BLaER1 treated with 17β-estradiol and CSF1 and Interleukin-3, amounts not matched to agents 10 nM and 100 nM (cell line): ENCODE data around the gene NSUN2.
"Not testable (repeated sequence)": the region's sequence is repeated elsewhere in the genome, so short reads cannot be mapped to it uniquely, and the experiment has no call there.

Experiments
- H3K27ac ChIP-seq, 11 experiments: shearing (Covaris generic); formaldehyde crosslinking; 2 replicates each; pipeline ENCODE4 v1.8.1; 2022
- H3K27me3 ChIP-seq, 11 experiments: shearing (Covaris generic); formaldehyde crosslinking; 2 replicates each; pipeline ENCODE4 v1.8.1; 2022
- H3K36me3 ChIP-seq, 11 experiments: shearing (Covaris generic); formaldehyde crosslinking; 2 replicates each; pipeline ENCODE4 v1.8.1; 2022
- H3K4me1 ChIP-seq, 10 experiments: shearing (Covaris generic); formaldehyde crosslinking; 2 replicates each; pipeline ENCODE4 v1.8.1; 2022
- H3K4me2 ChIP-seq, 11 experiments: shearing (Covaris generic); formaldehyde crosslinking; 2 replicates each; pipeline ENCODE4 v1.8.1; 2022
- H3K4me3 ChIP-seq, 10 experiments: shearing (Covaris generic); formaldehyde crosslinking; 2 replicates each; pipeline ENCODE4 v1.8.1; 2022
- H3K9ac ChIP-seq, 11 experiments: shearing (Covaris generic); formaldehyde crosslinking; 2 replicates each; pipeline ENCODE4 v1.8.1; 2022
- H3K9me3 ChIP-seq, 11 experiments: shearing (Covaris generic); formaldehyde crosslinking; replicated peaks in 1 of 11; 2 replicates each; pipeline ENCODE4 v1.8.1; 2022
- H4K20me1 ChIP-seq, 11 experiments: shearing (Covaris generic); formaldehyde crosslinking; 2 replicates each; pipeline ENCODE4 v1.8.1; 2022
- Cebpa-rat ChIP-seq, 11 experiments: shearing (Covaris generic); IDR thresholded peaks; 2 replicates each; pipeline ENCODE4 v1.8.1; 2022

NSUN2 gene

GRCh38 chr5:6579535-6579934 lies 53.3 kb downstream of the NSUN2 start:
- Histone ChIP-seq H3K9me3 (peaks cover 0 to 24% (median 12%) of the 10 kb centered on the region in 11 experiments; a peak in 11 of 22 replicates), H3K9ac (no peak overlapping the region), H3K4me2 (no peak overlapping the region; a peak in 1 of 22 replicates), H4K20me1 (no peaks in the 10 kb centered on the region), H3K27me3 (peaks cover 14 to 32% (median 26%) of the 10 kb centered on the region in 11 experiments), H3K36me3 (no peaks in the 10 kb centered on the region), H3K27ac (no peak overlapping the region), H3K4me3 (no peak overlapping the region), H3K4me1 (no peaks in the 10 kb centered on the region)
- no peak for TF ChIP-seq Cebpa-rat (IDR thresholded peaks at IDR 0.05)

DNA sequence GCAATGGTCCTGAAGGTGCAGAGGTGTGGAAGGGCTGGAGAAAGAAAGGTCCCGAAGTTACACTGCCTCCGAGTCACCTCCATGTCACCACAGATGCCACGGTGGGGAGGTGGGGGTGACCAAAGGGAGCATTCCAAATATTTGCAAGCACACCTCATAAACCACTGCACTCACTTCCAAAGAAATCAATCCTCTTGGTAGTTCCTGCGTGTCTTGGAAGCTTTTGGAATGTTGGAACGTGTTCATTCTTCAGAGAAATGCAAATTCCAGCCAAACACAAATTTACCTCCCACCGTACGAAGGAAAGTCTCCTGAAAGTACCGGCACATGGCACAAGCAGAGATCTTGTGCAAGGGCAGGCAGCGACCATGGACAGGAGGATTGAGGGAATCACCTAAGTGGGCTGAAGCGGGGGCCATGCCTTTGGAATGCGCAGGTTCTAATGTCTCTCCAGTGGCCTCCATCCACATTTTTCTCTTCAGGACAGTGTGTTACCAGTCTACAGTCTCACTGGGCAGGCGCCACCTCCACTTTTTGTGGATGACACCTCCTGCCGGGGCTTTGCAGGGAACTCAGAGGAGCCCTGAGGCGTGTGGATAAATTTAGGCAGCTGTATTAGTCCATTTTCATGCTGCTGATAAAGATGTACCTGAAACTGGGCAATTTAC lies 54.0 kb downstream of the NSUN2 start:
- H3K4me3 ChIP-seq, result no peak overlapping the region
- H3K9me3 ChIP-seq, result peaks cover 0 to 24% (median 12%) of the 10 kb centered on the region in 11 experiments; a peak in 11 of 22 replicates
- H3K4me1 ChIP-seq, result no peaks in the 10 kb centered on the region
- no peak overlapping the region for H3K27ac ChIP-seq
- peaks cover 14 to 25% (median 19%) of the 10 kb centered on the region in 11 experiments for H3K27me3 ChIP-seq
- no peak overlapping the region for H3K9ac ChIP-seq
- H3K36me3 ChIP-seq, result no peaks in the 10 kb centered on the region
- H4K20me1 ChIP-seq, result no peaks in the 10 kb centered on the region; a peak in 1 of 22 replicates
- no peak overlapping the region for H3K4me2 ChIP-seq
- no peak for TF ChIP-seq Cebpa-rat (IDR thresholded peaks at IDR 0.05)

- Histone ChIP-seq H3K4me2 (no peak overlapping the region), H3K9ac (no peak overlapping the region), H3K4me1 (no peaks in the 10 kb centered on the region), H4K20me1 (no peaks in the 10 kb centered on the region; a peak in 1 of 22 replicates), H3K36me3 (no peaks in the 10 kb centered on the region), H3K27ac (no peak overlapping the region), H3K27me3 (peaks cover 0 to 6% (median 1%) of the 10 kb centered on the region in 11 experiments; a peak in 9 of 22 replicates), H3K9me3 (peaks cover 0 to 13% (median 5%) of the 10 kb centered on the region in 11 experiments; a peak in 7 of 22 replicates), H3K4me3 (no peak overlapping the region)
- TF ChIP-seq Cebpa-rat (IDR thresholded peaks at IDR 0.05), result no peak
These were observed 55.9 kb downstream of the NSUN2 start for GRCh38 chr5:6576861-6577501.

DNA sequence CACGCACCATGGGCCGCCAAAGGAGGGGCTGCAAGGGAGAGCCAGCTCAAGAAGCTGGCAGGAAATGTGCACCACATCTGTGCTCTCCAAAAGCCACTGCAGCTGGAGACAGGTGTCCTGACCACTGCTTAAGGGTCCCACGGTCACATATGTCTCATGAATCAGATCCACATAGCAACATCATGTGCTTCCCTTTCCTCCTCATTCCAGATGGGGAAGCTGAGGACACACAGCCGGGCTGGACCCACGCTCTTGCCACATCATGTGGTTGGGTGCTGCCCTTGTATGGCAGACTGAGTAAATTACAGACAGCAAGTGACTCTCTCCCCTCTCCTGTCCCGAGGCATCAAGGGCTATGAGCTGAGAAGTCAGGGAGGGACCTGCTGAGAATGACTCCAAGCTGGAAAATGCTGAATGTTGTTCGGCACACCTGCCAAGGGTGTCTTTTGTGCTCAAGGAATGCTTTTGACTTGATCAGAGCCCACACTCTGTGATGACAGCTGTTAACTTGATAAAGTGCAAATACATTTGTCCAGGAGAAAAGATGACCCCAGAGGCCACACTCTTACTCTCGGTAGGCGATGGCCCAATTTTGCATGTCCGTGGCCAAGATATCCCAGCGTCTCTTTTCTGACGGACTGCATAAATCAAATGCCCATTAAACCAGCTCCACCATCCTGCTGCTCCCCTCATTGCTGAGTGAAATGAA lies 58.2 kb downstream of the NSUN2 start:
- Histone ChIP-seq H3K9me3 (peaks cover 0 to 12% (median 5%) of the 10 kb centered on the region in 11 experiments; a peak in 7 of 22 replicates), H4K20me1 (no peaks in the 10 kb centered on the region; a peak in 1 of 22 replicates), H3K4me2 (0 out of 22 replicates have a peak overlapping the region, but pooled peaks of 1 of the 11 experiments have one; percentile 2), H3K27ac (no peak overlapping the region), H3K36me3 (no peaks in the 10 kb centered on the region), H3K4me1 (no peaks in the 10 kb centered on the region), H3K9ac (peak overlapping the region in 1 of 11 experiments; percentile 41; a peak in 1 of 22 replicates), H3K27me3 (no peaks in the 10 kb centered on the region), H3K4me3 (no peak overlapping the region)
- no peak for TF ChIP-seq Cebpa-rat (IDR thresholded peaks at IDR 0.05)

DNA sequence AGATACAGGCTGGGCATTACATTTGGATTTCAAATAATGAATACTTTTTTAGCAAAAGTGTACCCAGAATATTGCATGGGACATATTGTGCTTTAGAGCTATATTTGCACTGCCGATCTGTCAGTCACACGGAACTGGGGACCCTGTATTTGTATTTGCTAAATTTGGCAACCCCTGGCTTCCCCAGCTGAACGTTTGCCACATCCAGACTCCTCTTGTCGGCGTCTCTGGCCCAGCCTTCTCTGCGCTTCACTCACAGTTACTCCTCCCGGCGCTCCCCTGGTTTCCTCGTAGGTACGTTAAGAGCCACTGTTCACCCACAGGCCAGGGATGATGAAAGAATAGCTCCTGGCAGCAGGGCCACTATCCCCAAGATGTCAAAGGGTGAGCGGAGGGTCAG lies 58.7 kb downstream of the NSUN2 start:
- no peaks in the 10 kb centered on the region for H3K36me3 ChIP-seq
- H3K9me3 ChIP-seq, result peaks cover 0 to 6% (median 3%) of the 10 kb centered on the region in 11 experiments; a peak in 6 of 22 replicates
- no peak overlapping the region for H3K9ac ChIP-seq
- H3K27ac ChIP-seq, result no peak overlapping the region
- no peak overlapping the region for H3K4me3 ChIP-seq
- H4K20me1 ChIP-seq, result no peaks in the 10 kb centered on the region; a peak in 1 of 22 replicates
- no peaks in the 10 kb centered on the region for H3K27me3 ChIP-seq
- no peak for TF ChIP-seq Cebpa-rat (IDR thresholded peaks at IDR 0.05)
- H3K4me2 ChIP-seq, result no peak overlapping the region
- H3K4me1 ChIP-seq, result no peaks in the 10 kb centered on the region

DNA sequence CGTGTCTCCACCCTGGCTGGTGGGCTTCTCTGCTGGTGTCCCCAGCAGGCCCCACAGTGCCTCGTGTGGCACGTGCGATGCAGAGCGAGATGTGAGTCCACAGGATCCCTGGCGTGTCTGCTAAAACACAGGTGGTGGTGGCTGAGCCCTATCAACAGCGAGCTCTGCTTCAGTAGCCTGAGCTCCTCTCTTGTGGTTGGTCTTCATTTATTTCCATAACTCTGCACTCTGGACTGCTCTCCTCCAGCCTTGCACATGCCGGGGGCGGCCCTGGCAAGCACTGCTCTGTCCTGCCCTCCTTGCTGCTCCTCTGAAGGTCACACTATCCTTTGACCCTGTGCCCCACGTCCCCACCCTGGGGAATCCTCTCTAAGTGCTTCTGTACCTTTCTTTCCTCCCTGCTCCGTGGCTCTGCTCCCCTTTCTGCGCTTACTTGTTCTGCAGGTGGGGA lies 59.2 kb downstream of the NSUN2 start:
- Histone ChIP-seq H3K9me3 (peaks cover 0 to 1% (median 0%) of the 10 kb centered on the region in 11 experiments; a peak in 3 of 22 replicates), H3K4me1 (no peaks in the 10 kb centered on the region), H3K27me3 (no peaks in the 10 kb centered on the region), H4K20me1 (no peaks in the 10 kb centered on the region; a peak in 1 of 22 replicates), H3K9ac (no peak overlapping the region), H3K4me3 (no peak overlapping the region), H3K4me2 (no peak overlapping the region), H3K36me3 (no peaks in the 10 kb centered on the region), H3K27ac (no peak overlapping the region)
- no peak for TF ChIP-seq Cebpa-rat (IDR thresholded peaks at IDR 0.05)

DNA sequence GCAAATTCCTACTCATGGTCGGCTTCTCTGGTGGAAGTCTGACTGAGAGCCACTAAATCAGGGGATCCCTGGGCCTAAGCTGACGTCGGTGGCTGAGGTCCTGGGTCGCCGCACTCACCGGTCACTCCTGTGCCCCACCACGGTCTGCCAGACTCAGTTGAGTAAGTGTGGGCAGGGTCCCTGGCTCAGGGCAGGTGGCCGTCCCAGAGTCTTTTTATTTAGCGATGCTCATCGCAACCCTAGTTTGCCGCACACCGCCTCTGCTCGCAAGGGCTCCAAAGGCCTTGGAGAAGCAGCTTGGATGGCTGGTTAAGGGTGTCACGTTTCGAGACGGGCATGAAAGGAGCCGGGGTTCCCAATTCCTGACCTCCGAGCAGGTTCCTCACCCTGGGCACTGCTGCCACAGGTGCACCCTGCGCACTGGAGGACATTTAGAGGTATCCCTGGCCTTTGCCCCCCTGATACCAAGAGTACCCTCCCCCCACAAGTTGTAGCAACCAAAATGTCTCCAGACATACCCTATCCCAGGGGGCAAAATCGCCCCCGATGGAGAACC lies 59.9 kb downstream of the NSUN2 start:
- Histone ChIP-seq H3K9me3 (no peaks in the 10 kb centered on the region), H3K4me2 (no peak overlapping the region), H3K36me3 (no peaks in the 10 kb centered on the region), H3K27ac (no peak overlapping the region), H3K9ac (no peak overlapping the region), H3K4me3 (no peak overlapping the region), H3K4me1 (no peaks in the 10 kb centered on the region), H4K20me1 (no peaks in the 10 kb centered on the region; a peak in 1 of 22 replicates), H3K27me3 (no peaks in the 10 kb centered on the region)
- no peak for TF ChIP-seq Cebpa-rat (IDR thresholded peaks at IDR 0.05)

- Histone ChIP-seq H4K20me1 (no peaks in the 10 kb centered on the region; a peak in 1 of 22 replicates), H3K4me2 (no peak overlapping the region), H3K9ac (no peak overlapping the region), H3K27ac (no peak overlapping the region), H3K36me3 (no peaks in the 10 kb centered on the region), H3K4me3 (no peak overlapping the region), H3K27me3 (no peaks in the 10 kb centered on the region), H3K4me1 (no peaks in the 10 kb centered on the region), H3K9me3 (no peaks in the 10 kb centered on the region)
- no peak for TF ChIP-seq Cebpa-rat (IDR thresholded peaks at IDR 0.05)
These were observed 60.6 kb downstream of the NSUN2 start for GRCh38 chr5:6572086-6572824.

- H3K4me1 ChIP-seq, result not testable (repeated sequence)
These were observed 61.2 kb downstream of the NSUN2 start for GRCh38 chr5:6571607-6572006.

More at GRCh38 chr5:6571607-6572006, 61.2 kb downstream of the NSUN2 start:
- H3K9ac ChIP-seq, H3K27me3 ChIP-seq, H3K9me3 ChIP-seq, H3K4me2 ChIP-seq, H3K4me3 ChIP-seq, H3K36me3 ChIP-seq, H3K27ac ChIP-seq, H4K20me1 ChIP-seq: not testable (repeated sequence)
